Panc1 (cell line): ENCODE measurements around the gene XG. TPM values are rescaled to one million over a fixed set of nuclear protein-coding genes. Genes with fewer than 3 reads are reported as not detected.
"Not testable (repeated sequence)": the region's sequence is repeated elsewhere in the genome, so short reads cannot be mapped to it uniquely, and the experiment has no call there.

Experiments
- ATAC-seq: fragments of 200-7000 bp; cut with Tn5 transposase; 2 replicates; pipeline ENCODE4 v1.9.1; 2020; ENCODE audit warnings: mild to moderate bottlenecking, moderate library complexity
- BruUV-seq: library from RNA; stranded (reverse); fragments of 400-500 nt; replicated peaks from 2 replicates; lab custom pipeline; 2021; lab: Mats Ljungman, UMichigan
- CTCF ChIA-PET: fragments of 300-600 bp; sonication (Branson Sonifier 250); formaldehyde crosslinking; loops from one replicate; lab custom pipeline; 2022; ENCODE audit warnings: antibody characterized with exemption; lab: Charles Lee
- POLR2A ChIA-PET: fragments of 300-600 bp; sonication (Branson Sonifier 250); formaldehyde crosslinking; loops from one replicate; lab custom pipeline; 2022; ENCODE audit warnings: antibody characterized with exemption; lab: Charles Lee
- DNase-seq: peaks from one replicate; pipeline ENCODE4 v3.0.0-alpha.2; 2010; ENCODE audit warnings: low read depth, low spot score
- H3K27ac ChIP-seq: 2 replicates; pipeline ENCODE4 v1.5.1; 2011; ENCODE audit warnings: mild to moderate bottlenecking, low read length, inconsistent platforms
- H3K27me3 ChIP-seq: fragments of 200-500 bp; sonication (Bioruptor generic); 2 replicates; pipeline ENCODE4 v1.6.0; 2014; ENCODE audit warnings: low read length, inconsistent platforms; ENCODE audit not compliant: control insufficient read depth, insufficient read depth
- H3K36me3 ChIP-seq: fragments of 200-500 bp; sonication (Bioruptor generic); 2 replicates; pipeline ENCODE4 v1.5.1; 2014; ENCODE audit warnings: inconsistent platforms, mild to moderate bottlenecking, low read length, moderate library complexity; ENCODE audit not compliant: control insufficient read depth, insufficient read depth
- H3K4me1 ChIP-seq: 2 replicates; pipeline ENCODE4 v1.5.1; 2011; ENCODE audit warnings: inconsistent platforms, mild to moderate bottlenecking, low read length, moderate library complexity; ENCODE audit not compliant: control insufficient read depth, insufficient read depth
- H3K4me3 ChIP-seq, 2 experiments: 2 replicates each; pipeline ENCODE4 v1.5.1; 2011 to 2012; ENCODE audit warnings: low read depth in 2 of 2, low read length in 2 of 2, mild to moderate bottlenecking in 2 of 2, inconsistent platforms in 1 of 2, moderate library complexity in 1 of 2
- H3K9me3 ChIP-seq: fragments of 200-500 bp; sonication (Bioruptor generic); 2 replicates; pipeline ENCODE4 v1.5.1; 2014; ENCODE audit warnings: low read depth, mild to moderate bottlenecking, inconsistent platforms, low read length, moderate library complexity; ENCODE audit not compliant: control insufficient read depth, insufficient read depth
- POLR2AphosphoS5 ChIP-seq: IDR thresholded peaks from 2 replicates; pipeline ENCODE4 v1.6.1; 2012; ENCODE audit warnings: mild to moderate bottlenecking, low read depth, low read length, moderate library complexity
- SIN3A ChIP-seq: IDR thresholded peaks from 2 replicates; pipeline ENCODE4 v1.6.1; 2012; ENCODE audit warnings: low read depth, mild to moderate bottlenecking, low read length, moderate library complexity, borderline replicate concordance; ENCODE audit not compliant: insufficient read depth
- TCF7L2 ChIP-seq: IDR thresholded peaks from 2 replicates; pipeline ENCODE4 v1.6.1; 2011; ENCODE audit warnings: mild to moderate bottlenecking, low read depth, low read length, inconsistent platforms
- in situ Hi-C: cut with HindIII; loops from 2 replicates; pipeline ENCODE4 v1.10.0; 2016; ENCODE audit warnings: low sequenced_read_pairs, low pct_unique_long_range_greater_than_20kb
- intact Hi-C: fragments of 100-400 bp; cut with micrococcal nuclease; formaldehyde crosslinking; loops from one replicate; pipeline ENCODE4 v1.10.0; 2022; ENCODE audit not compliant: unreplicated experiment
- total RNA-seq: library from RNA; stranded (reverse); gene quantifications from one replicate; pipeline ENCODE4 v1.2.1, GENCODE V29; 2021; ENCODE audit not compliant: unreplicated experiment
- TF ChIP-seq, protein P1 (sequence below): fragments of 450-650 bp; IDR thresholded peaks from 2 replicates; pipeline ENCODE4 v1.5.1; 2017; ENCODE audit warnings: mild to moderate bottlenecking
- TF ChIP-seq, protein P2 (sequence below), 2 experiments: IDR thresholded peaks; 2 replicates each; pipeline ENCODE4 v1.6.1; 2011 to 2012; ENCODE audit warnings: low read depth in 2 of 2, control low read depth in 1 of 2, low read length in 1 of 2, mild to moderate bottlenecking in 1 of 2, moderate library complexity in 1 of 2; ENCODE audit not compliant: insufficient read depth in 1 of 2

Gene XG
- total RNA-seq, 1 experiment from 2014 or later, result not detected

DNA sequence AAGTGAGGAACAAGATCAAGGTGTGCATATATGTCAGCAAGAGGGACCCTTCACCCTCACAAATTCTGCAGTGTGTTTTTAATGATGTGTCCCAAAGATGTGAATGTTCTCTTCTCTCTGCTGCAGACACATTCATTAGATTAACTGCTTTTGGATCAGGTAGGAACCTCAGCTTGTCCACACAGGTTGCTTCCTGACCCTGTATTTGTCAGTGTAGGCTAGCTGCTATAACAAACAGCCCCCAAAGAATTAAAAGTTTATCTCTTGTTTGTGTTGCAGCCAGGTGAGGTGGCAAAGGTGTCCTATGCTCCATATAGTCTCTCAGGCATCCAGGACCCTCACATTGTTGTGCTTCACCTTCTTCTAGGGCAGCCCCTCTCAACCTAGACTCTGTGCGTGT lies 17.8 kb downstream of the XG start:
- Histone ChIP-seq H3K27ac (no peak overlapping the region), H3K9me3 (no peaks in the 10 kb centered on the region), H3K4me1 (no peaks in the 10 kb centered on the region), H3K27me3 (no peaks in the 10 kb centered on the region; the same call in 1 of the 2 replicates), H3K36me3 (no peaks in the 10 kb centered on the region), H3K4me3 (no peak overlapping the region)
- intact Hi-C loops (no loop called here), in situ Hi-C loops (no loop called here)
- no TSS peak for BruUV-seq
- no peak for DNase-seq
- CTCF ChIA-PET, result no interaction called here
- POLR2A ChIA-PET, result no interaction called here
- TF ChIP-seq, protein P1, sequence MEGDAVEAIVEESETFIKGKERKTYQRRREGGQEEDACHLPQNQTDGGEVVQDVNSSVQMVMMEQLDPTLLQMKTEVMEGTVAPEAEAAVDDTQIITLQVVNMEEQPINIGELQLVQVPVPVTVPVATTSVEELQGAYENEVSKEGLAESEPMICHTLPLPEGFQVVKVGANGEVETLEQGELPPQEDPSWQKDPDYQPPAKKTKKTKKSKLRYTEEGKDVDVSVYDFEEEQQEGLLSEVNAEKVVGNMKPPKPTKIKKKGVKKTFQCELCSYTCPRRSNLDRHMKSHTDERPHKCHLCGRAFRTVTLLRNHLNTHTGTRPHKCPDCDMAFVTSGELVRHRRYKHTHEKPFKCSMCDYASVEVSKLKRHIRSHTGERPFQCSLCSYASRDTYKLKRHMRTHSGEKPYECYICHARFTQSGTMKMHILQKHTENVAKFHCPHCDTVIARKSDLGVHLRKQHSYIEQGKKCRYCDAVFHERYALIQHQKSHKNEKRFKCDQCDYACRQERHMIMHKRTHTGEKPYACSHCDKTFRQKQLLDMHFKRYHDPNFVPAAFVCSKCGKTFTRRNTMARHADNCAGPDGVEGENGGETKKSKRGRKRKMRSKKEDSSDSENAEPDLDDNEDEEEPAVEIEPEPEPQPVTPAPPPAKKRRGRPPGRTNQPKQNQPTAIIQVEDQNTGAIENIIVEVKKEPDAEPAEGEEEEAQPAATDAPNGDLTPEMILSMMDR, result no peak
- TF ChIP-seq, protein P2, sequence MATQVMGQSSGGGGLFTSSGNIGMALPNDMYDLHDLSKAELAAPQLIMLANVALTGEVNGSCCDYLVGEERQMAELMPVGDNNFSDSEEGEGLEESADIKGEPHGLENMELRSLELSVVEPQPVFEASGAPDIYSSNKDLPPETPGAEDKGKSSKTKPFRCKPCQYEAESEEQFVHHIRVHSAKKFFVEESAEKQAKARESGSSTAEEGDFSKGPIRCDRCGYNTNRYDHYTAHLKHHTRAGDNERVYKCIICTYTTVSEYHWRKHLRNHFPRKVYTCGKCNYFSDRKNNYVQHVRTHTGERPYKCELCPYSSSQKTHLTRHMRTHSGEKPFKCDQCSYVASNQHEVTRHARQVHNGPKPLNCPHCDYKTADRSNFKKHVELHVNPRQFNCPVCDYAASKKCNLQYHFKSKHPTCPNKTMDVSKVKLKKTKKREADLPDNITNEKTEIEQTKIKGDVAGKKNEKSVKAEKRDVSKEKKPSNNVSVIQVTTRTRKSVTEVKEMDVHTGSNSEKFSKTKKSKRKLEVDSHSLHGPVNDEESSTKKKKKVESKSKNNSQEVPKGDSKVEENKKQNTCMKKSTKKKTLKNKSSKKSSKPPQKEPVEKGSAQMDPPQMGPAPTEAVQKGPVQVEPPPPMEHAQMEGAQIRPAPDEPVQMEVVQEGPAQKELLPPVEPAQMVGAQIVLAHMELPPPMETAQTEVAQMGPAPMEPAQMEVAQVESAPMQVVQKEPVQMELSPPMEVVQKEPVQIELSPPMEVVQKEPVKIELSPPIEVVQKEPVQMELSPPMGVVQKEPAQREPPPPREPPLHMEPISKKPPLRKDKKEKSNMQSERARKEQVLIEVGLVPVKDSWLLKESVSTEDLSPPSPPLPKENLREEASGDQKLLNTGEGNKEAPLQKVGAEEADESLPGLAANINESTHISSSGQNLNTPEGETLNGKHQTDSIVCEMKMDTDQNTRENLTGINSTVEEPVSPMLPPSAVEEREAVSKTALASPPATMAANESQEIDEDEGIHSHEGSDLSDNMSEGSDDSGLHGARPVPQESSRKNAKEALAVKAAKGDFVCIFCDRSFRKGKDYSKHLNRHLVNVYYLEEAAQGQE (IDR thresholded peaks at IDR 0.05; ENCODE audit: insufficient read depth in 1 of 2, low read depth in 2 of 2, low read length in 1 of 2), result no peak
- no peak for TF ChIP-seq TCF7L2
- TF ChIP-seq SIN3A, result no peak
- no peak for TF ChIP-seq POLR2AphosphoS5
- ATAC-seq, result no peak

DNA sequence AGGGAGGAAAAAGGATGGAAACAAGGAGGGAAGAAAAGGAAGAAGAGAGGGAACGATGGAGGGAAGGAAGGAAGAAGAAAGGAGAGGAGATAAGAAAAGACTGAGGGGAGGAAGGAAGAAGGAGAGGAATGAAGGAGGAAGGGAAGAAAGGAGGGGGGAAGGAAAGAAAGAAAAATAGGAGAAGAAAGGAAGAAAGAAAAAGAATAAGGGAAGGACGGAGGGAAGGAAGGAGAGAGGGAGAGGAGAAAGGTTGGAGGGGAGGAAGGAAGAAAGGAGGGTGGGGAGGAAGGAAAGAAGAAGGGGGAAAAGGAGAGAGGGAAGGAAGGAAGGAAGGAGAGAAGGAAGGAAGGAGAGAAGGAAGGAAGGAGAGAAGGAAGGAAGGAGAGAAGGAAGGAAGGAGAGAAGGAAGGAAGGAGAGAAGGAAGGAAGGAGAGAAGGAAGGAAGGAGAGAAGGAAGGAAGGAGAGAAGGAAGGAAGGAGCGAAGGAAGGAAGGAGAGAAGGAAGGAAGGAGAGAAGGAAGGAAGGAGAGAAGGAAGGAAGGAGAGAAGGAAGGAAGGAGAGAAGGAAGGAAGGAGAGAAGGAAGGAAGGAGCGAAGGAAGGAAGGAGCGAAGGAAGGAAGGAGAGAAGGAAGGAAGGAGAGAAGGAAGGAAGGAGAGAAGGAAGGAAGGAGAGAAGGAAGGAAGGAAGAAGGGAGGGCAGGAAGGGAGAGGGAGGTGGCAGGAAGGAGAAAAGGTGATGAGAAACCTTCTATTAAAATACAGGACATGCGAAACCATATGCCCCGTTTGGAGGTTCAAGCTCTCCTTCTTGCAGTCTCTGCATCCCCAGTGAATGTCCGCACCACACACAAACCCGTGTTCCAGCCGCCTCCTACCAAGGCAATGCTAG lies 21.6 kb downstream of the XG start:
- H3K27ac ChIP-seq, in situ Hi-C loops, CTCF ChIA-PET, intact Hi-C loops, ATAC-seq, H3K4me3 ChIP-seq, H3K36me3 ChIP-seq, DNase-seq, POLR2A ChIA-PET, H3K27me3 ChIP-seq, H3K9me3 ChIP-seq, H3K4me1 ChIP-seq, BruUV-seq: not testable (repeated sequence)

DNA sequence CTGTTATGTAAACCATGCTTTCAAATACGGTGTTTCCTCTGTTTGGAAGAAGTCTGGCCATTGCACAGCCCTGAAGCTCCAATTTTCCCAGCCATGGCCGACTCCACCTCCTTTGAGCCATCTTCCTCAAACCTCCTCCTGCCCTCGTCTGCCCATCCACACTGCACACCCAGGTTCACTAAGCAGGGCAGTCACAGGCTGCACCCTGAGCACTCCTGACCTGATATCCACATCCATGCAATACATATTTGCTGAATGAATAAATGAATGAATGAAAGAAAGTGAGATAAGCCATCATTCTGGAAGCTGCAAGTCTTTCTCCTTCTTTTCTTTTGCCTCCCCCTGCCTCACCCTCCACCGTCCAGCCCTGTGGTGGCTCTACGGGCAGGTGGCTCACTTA lies 22.2 kb downstream of the XG start:
- Histone ChIP-seq H3K4me3 (no peak overlapping the region), H3K4me1 (no peaks in the 10 kb centered on the region), H3K9me3 (no peaks in the 10 kb centered on the region), H3K27me3 (no peaks in the 10 kb centered on the region; the same call in 1 of the 2 replicates), H3K27ac (no peak overlapping the region), H3K36me3 (no peaks in the 10 kb centered on the region)
- ChIA-PET POLR2A (no interaction called here), CTCF (no interaction called here)
- no TSS peak for BruUV-seq
- intact Hi-C loops (no loop called here), in situ Hi-C loops (no loop called here)
- no peak for DNase-seq
- TF ChIP-seq, protein P2 (IDR thresholded peaks at IDR 0.05; ENCODE audit: insufficient read depth in 1 of 2, low read depth in 2 of 2, low read length in 1 of 2), result no peak
- TF ChIP-seq POLR2AphosphoS5, result no peak
- no peak for TF ChIP-seq TCF7L2
- TF ChIP-seq, protein P1, result no peak
- TF ChIP-seq SIN3A, result no peak
- no peak for ATAC-seq
